ENCODE data around the gene ENOX1.

GRCh38 chr13:43661161-43661830, 125.5 kb downstream of the ENOX1 start:
- TF ChIP-seq POLR2AphosphoS5 (IDR thresholded peaks at IDR 0.05; ENCODE audit: low read depth, low read length) (no peak), REST (IDR thresholded peaks at IDR 0.05; ENCODE audit: insufficient read depth in 1 of 2, low read depth in 2 of 2, low read length in 2 of 2) (no peak)

Measured in PFSK-1 (cell line).